GM19328 (cell line): ENCODE data around the gene ANAPC2.

Source experiments
- ATAC-seq: cut with Tn5 transposase; IDR thresholded peaks from one replicate; pipeline ENCODE4 v1.9.1; 2021; ENCODE audit warnings: mild to moderate bottlenecking, moderate library complexity; ENCODE audit not compliant: unreplicated experiment

Gene ANAPC2

GRCh38 chr9:137178201-137178938 lies 10.0 kb downstream of the ANAPC2 start:
- no peak for ATAC-seq

GRCh38 chr9:137176302-137177182 lies 11.8 kb downstream of the ANAPC2 start:
- no peak for ATAC-seq

GRCh38 chr9:137175345-137175961 lies 12.9 kb downstream of the ANAPC2 start:
- no peak for ATAC-seq

GRCh38 chr9:137174722-137175293 lies 13.6 kb downstream of the ANAPC2 start:
- ATAC-seq, result no peak

DNA sequence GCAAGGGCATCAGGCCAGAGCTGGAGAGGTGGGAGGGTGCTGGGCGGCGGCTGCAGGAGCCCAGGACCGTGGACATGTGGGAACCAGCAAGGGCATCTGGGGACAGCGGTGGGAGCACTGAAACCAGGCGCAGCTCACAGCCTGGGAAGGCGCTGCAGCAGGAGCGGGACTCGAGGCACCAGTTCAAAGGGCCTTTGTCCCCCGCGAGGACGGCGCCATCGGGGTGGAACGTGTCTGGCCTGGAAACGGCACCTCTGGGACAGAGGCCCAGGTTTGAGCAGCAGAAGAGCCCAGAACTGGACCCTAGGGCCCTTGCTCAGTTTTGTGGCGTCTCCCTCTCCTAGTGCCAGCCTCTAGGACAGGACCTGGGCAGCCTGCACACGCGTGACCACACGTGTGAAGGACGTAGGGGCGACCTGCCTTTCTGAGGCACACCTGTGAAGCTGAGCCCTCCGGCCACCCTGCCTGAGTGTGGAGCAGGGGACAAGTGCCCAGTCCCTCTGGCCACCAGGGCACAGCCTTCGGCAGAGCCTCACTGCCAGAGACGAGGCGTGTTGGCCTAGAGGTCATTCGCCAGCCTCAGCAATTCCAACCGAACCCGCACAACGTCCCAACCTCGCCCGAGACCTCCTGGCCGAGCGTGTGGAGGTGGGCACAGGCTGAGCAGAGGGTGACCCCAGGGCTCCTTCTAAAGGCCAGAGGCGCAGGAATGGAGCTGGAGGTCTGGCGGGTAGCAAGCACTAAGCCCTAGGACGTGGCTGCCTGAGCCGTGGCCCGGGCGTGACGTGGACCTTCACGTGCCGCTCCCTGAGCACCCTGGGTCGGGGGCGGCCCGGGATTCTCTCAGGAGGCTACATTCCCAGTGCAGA lies 14.3 kb downstream of the ANAPC2 start:
- ATAC-seq, result no peak

- ATAC-seq, result no peak
Measured at GRCh38 chr9:137172901-137173795, 15.2 kb downstream of the ANAPC2 start.

GRCh38 chr9:137171149-137171900 lies 17.0 kb downstream of the ANAPC2 start:
- no peak for ATAC-seq

DNA sequence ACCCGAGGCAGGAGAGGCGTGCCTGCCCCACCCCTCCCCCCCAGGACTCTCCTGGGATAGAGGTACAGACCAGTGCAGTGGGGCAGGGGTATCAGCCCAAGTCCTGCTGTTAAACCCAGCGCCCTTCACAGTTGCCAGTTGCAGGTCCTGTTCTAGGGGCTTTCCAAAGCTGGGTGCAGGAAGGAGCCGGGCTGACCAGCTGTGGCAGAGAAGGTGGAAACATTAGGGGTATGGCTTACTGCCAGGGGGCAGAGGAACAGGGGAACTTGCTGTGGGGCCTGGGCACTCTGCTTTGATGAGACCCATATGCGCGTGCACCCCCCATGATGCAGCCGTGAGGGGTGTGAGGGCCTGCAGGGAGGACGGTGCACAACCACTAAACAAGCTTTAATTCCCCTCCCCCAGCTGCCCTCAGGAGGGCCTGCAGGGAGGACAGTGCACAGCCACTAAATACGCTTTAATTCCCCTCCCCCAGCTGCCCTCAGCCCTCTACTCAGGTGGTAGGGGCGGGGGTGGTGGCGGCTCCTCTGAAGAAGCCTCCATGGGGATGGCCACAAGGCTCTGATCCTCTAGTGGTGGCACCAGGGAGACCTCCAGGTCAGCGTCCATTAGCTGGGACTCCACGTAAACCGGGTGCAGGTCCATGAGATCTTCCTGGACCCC lies 17.7 kb downstream of the ANAPC2 start:
- ATAC-seq, result no peak

- no peak for ATAC-seq
Measured at GRCh38 chr9:137169896-137170358, 18.4 kb downstream of the ANAPC2 start, which contains the start of gene LRRC26. Gene LRRC26, minus strand, starts transcription at chr9:137170051. Its CDS starts 108 bp downstream, at chr9:137169943.

DNA sequence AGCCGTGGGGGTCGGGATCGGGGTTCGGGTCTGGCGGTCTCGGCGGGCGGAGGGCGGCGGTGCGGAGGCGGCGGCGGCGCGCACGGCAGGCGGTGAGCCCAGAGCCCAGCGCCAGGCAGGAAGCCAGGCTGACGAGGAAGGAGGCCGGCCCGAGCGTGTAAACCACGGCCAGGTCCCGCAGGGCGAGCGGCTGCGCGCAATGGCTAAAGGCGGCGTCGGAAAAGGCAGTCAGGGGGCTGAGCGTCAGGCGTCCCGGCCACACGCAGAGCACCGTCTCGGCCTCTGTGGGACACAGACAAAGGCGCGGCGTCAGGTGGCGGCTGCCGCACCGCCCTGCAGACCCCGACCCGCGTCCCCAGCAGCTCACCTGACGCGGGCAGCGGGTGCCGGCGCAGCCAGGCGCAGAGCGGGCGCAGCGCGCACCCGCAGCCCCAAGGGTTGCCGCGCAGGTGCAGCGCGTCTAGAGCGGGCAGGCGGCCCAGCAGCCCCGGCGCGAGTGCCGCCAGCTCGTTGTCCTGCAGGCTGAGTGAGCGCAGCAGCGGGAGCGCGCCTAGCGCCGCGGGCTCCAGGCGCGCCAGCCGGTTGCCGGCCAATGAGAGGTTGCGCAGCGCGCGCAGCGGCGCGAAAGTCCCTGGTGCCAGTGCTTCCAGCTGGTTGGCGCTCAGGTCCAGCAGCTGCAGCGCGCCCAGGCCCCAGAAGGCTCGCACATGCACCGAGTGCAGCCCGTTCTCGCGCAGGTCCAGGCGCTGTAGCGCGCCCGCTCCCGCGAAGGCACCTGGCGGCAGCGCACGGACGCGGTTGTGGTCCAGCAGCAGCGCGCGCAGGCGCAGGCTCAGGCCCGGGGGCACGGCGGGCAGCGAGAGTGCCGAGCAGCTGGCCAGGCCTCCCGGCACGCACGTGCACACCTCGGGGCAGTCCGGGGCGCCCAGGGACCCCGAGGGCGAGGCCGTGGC lies 19.2 kb downstream of the ANAPC2 start:
- ATAC-seq, result no peak

DNA sequence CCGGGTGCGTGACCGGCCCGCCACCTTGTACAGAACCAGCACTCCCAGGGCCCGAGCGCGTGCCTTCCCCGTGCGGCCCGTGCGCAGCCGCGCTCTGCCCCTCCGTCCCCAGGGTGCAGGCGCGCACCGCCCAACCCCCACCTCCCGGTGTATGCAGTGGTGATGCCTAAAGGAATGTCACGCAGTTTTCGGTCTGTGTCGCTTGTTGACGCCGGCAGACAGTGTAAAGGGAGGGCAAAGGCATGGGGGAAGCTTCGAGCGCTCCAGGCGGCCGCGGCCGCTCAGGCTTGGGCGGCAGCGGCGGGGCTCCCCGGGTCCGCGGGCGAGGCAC lies 19.8 kb downstream of the ANAPC2 start:
- ATAC-seq, result no peak

DNA sequence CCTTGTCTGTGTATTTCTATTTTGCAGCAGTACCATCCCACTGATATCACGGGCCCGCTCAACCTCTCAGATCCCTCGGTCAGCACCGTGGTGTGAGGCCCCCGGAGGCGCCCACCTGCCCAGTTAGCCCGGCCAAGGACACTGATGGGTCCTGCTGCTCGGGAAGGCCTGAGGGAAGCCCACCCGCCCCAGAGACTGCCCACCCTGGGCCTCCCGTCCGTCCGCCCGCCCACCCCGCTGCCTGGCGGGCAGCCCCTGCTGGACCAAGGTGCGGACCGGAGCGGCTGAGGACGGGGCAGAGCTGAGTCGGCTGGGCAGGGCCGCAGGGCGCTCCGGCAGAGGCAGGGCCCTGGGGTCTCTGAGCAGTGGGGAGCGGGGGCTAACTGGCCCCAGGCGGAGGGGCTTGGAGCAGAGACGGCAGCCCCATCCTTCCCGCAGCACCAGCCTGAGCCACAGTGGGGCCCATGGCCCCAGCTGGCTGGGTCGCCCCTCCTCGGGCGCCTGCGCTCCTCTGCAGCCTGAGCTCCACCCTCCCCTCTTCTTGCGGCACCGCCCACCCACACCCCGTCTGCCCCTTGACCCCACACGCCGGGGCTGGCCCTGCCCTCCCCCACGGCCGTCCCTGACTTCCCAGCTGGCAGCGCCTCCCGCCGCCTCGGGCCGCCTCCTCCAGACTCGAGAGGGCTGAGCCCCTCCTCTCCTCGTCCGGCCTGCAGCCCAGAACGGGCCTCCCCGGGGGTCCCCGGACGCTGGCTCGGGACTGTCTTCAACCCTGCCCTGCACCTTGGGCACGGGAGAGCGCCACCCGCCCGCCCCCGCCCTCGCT lies 20.4 kb downstream of the ANAPC2 start:
- ATAC-seq, result no peak

- ATAC-seq, result no peak
Measured at GRCh38 chr9:137167277-137167746, 21.0 kb downstream of the ANAPC2 start.

DNA sequence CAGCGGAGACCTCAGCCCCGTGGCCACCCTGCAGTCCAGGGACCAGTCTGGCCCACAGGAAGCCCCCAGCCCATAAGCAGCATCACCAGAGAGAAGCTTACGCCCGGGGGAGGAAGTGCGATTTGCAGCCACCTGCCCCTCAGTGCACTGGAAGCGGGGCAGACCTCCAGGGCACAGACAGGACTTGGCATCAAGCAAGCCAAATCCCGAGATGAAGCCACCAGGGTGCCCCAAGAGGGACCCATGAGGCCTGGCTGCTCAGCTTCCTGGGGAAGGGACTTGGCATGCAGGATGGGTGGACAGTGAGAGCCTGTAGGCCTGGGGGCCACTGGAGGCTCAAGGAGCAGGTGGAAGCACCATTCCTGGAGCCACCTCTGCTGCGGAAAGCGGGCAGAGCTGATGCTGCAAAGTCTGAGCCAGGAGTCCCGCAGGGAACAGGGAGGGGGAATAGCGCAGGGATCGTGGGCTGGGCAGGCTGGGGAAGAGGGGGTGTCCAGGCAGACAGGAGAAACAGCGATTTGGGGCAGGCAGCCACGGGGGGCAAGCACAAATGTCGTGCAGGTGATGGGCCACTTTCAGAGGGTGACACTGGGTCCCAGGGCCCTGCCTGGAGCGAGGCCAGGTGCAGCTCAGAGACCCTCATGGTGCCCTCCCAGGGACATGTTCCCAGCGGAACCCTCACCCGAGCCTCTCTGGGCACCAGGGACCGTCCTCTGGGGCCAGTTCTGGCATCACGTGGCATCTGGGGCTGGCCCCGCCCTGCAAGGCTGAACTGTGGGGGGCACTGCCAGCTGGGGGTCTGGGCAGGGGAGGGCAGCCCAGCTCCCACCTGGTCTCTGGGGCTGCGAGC lies 21.8 kb downstream of the ANAPC2 start:
- ATAC-seq, result no peak

DNA sequence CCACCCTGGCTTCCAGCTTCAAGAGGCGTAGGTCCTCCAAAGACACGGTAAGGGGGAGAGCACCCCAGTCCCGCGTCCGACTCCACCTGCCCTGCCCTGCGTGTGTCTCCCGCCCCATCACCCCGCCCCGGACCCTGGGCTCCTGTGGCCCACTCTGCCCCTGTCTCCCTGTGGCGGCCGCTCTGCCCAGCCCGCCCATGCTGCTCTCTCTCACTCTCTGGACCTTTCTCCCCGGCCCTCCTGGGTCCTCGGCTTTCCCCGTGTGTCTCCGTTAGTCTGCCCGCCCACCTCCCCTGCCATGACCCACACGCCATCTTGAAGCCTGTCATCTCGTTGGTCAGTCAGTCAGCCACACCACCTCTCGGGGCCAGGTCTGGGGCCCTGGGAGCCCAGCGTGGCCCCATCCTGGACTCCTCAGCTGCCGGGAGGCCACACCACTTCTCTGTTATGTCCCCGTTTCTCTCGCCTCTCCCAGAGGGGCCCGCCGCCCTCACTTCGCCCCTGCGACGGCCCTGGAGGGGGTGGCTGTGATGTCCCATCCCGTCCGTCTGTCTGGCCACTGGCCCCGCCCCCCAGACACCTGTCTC lies 23.0 kb downstream of the ANAPC2 start:
- ATAC-seq, result no peak
